Motor neuron (in vitro differentiated cells): ENCODE results near the gene CYP3A5. TPM values are rescaled to one million over a fixed set of nuclear protein-coding genes. Genes with fewer than 3 reads are reported as not detected.

Source experiments
- ATAC-seq, 8 experiments: fragments of 200-7000 bp; cut with Tn5 transposase; replicated peaks in 6 of 8; 2 replicates each; pipeline ENCODE4 v1.8.0; 2021; ENCODE audit warnings: mild to moderate bottlenecking in 8 of 8, moderate library complexity in 8 of 8
- H3K27ac ChIP-seq, 2 donors: fragments of 250-450 bp; sonication (Bioruptor Pico); 2 replicates each; pipeline ENCODE4 v1.9.0; 2021; ENCODE audit warnings: antibody characterized with exemption in 2 of 2, mild to moderate bottlenecking in 2 of 2, moderate library complexity in 1 of 2
- H3K4me1 ChIP-seq, 2 donors: fragments of 250-450 bp; sonication (Bioruptor Pico); replicated peaks in 1 of 2; 2 replicates each; pipeline ENCODE4 v1.6.1; 2021; ENCODE audit warnings: antibody characterized with exemption in 2 of 2, mild to moderate bottlenecking in 2 of 2, moderate library complexity in 1 of 2
- H3K4me3 ChIP-seq, 5 donors: fragments of 250-450 bp; sonication (Bioruptor Pico); 2 replicates each; pipeline ENCODE4 v1.9.0; 2021; ENCODE audit warnings: antibody characterized with exemption in 5 of 5, mild to moderate bottlenecking in 5 of 5, moderate library complexity in 4 of 5
- WGBS, 10 experiments: fragments of 450-650 bp; shearing (Covaris generic); methylation state at CpG; one replicate each; pipeline ENCODE4 v1.0.0; 2022; 5-methylcytosine and 5-hydroxymethylcytosine counted together
- in situ Hi-C, 9 experiments: fragments of 400-800 bp; cut with MboI; loops; one replicate each; pipeline ENCODE4 v1.15.0; 2021; ENCODE audit warnings: low sequenced_read_pairs in 9 of 9, low pct_unique_long_range_greater_than_20kb in 2 of 9; ENCODE audit not compliant: unreplicated experiment in 9 of 9
- total RNA-seq, 8 experiments: library from RNA; unstranded; fragments of 300-600 nt; gene quantifications; 2 replicates each; pipeline versions ENCODE4 v1.2.3 to v1.2.4, GENCODE V29; 2022

The CYP3A5 gene
- total RNA-seq, 8 experiments from 2014 or later: 2.4 to 20.2 (median 6.4) TPM

GRCh38 chr7:99626661-99627060 is 53.1 kb downstream of the CYP3A5 start:
- Histone ChIP-seq H3K4me1 (no peaks in the 10 kb centered on the region), H3K4me3 (no peak overlapping the region), H3K27ac (no peak overlapping the region)
- WGBS, 10 experiments: 17 to 100% (median 73%) methylated on average over 1 of the region's 1 CpG; no CpG with 5 or more reads in 4 of the 10 experiments
- in situ Hi-C loops: loop anchor here in 1 of 9 experiments (25.0 kb wide), 1 partner anchor 211 kb away; the partner anchor contains the start of gene CYP3A43
- ATAC-seq: no peak

DNA sequence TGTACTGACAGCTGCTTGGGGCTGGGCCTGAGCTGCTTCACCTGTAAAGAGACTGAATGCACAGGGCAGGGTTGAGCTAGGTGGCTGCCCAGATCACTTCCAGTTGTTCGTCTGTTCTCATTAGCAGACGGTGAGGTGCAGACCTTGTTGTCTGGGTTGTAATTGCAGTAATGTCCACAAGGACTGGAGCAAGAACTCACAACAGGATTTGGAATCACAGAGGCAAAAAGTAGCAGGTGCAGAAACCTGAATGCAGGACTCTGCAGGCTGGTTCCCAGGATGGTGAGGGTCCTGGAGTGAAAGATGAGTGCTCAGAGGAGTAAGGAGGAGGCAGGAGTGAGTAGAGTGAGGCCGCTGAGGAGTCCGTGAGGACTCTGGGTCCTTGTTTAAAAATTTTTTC is 53.8 kb downstream of the CYP3A5 start:
- Histone ChIP-seq H3K4me1 (no peaks in the 10 kb centered on the region), H3K27ac (no peak overlapping the region), H3K4me3 (no peak overlapping the region)
- ATAC-seq: no peak
- 72 to 100% (median 95%) methylated on average over 1 to 4 of the region's 4 CpGs; no CpG with 5 or more reads in 3 of the 10 experiments for WGBS, 10 experiments
- in situ Hi-C loops: loop anchor here in 1 of 9 experiments (25.0 kb wide), 1 partner anchor 211 kb away; the partner anchor contains the start of gene CYP3A43

DNA sequence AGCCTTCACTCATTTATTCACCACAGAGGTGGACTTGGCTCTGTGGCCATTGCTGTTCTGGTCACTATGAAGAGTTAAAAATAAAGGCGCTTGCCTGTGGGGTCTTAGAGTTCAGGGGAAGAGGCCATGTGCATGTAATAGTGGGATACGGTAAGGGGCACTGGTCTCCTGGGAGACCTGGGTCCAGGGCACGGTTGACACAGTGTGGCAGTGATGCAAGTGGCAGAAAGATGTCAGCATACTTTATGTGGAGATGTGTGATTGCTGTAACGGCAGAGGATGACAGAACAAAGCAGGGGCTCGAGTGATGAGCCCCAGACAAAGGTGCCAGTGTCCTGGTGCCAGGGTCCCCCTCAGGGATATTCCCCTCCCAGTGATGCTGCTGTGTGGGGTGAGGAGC is 54.5 kb downstream of the CYP3A5 start:
- Histone ChIP-seq H3K27ac (no peak overlapping the region), H3K4me3 (no peak overlapping the region), H3K4me1 (no peaks in the 10 kb centered on the region)
- WGBS, 10 experiments: 70 to 100% (median 100%) methylated on average over 1 to 3 of the region's 5 CpGs; no CpG with 5 or more reads in 6 of the 10 experiments
- ATAC-seq: no peak
- in situ Hi-C loops: loop anchor here in 1 of 9 experiments (25.0 kb wide), 1 partner anchor 212 kb away; the partner anchor contains the start of gene CYP3A43

- 80 to 100% (median 90%) methylated on average over 2 to 12 of the region's 16 CpGs; no CpG with 5 or more reads in 3 of the 10 experiments for WGBS, 10 experiments
- H3K4me3 ChIP-seq: no peak overlapping the region
- no peak overlapping the region for H3K27ac ChIP-seq
- no peak for ATAC-seq
- in situ Hi-C loops: no loop called here
- no peaks in the 10 kb centered on the region for H3K4me1 ChIP-seq
Observed at GRCh38 chr7:99624484-99624883, 55.3 kb downstream of the CYP3A5 start.

DNA sequence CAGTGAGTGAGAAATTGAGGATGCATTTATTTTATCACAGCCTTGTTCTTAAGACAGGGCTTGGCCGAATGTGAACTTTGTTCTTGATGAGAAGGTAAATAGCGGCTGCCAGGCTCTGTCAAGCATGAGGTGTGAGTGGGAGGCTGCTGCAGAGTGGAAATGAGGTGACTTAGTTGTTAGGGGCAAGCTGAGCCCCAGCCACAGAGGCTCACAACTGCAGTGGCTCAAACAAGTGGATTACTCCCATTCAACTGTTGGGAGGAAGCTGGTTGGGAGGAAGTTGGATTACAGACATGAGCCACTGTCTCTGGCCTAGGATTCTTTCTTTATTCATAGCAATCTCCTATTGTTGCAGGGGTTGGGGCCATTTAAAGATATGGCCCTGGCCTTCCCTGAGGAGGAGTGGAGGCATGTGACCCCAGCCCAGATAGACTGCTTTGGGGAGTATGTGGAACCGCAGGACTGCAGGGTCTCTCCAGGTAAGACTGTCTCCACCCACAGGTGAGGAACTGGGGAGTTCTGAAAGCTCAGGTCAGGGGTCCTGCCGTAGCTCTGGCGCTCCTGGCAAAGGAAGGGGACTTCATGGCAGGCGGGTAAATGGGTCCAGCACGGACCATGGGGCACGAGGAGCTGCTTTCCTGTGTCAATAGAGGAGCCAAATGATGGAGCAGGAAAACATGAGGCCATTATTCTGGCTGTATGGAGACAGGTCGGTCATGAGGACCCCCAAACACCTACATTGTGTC is 55.9 kb downstream of the CYP3A5 start:
- Histone ChIP-seq H3K4me3 (no peak overlapping the region), H3K27ac (no peak overlapping the region), H3K4me1 (no peaks in the 10 kb centered on the region)
- 78 to 95% (median 88%) methylated on average over 2 to 5 of the region's 9 CpGs; no CpG with 5 or more reads in 1 of the 10 experiments for WGBS, 10 experiments
- no peak for ATAC-seq
- in situ Hi-C loops: no loop called here

GRCh38 chr7:99623091-99623693 is 56.6 kb downstream of the CYP3A5 start:
- WGBS, 10 experiments: 67 to 100% (median 93%) methylated on average over 1 to 5 of the region's 7 CpGs; no CpG with 5 or more reads in 3 of the 10 experiments
- in situ Hi-C loops: no loop called here
- no peaks in the 10 kb centered on the region for H3K4me1 ChIP-seq
- no peak overlapping the region for H3K27ac ChIP-seq
- ATAC-seq: no peak
- no peak overlapping the region for H3K4me3 ChIP-seq

DNA sequence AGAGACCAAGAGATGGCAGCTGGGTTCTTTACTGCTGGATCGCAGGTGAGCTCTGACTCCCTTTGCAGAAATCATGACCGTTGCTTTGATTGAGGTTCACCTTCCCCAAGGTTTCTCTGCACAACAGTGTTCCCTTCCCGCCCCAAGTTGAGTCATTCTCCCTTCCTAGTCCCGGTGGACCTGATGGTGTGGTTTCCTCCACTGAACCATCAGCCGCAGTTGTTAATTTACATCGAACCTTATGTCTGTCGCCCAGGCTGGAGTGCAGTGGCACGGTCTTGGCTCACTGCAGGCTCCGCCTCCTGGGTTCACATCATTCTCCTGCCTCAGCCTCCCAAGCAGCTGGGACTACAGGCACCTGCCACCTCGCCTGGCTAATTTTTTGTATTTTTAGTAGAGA is 57.2 kb downstream of the CYP3A5 start:
- WGBS, 10 experiments: 83 to 100% (median 85%) methylated on average over 1 to 4 of the region's 10 CpGs; no CpG with 5 or more reads in 5 of the 10 experiments
- Histone ChIP-seq H3K4me3 (no peak overlapping the region), H3K4me1 (peaks cover 3 to 4% of the 10 kb centered on the region in 2 donors), H3K27ac (no peak overlapping the region)
- in situ Hi-C loops: no loop called here
- ATAC-seq: no peak

DNA sequence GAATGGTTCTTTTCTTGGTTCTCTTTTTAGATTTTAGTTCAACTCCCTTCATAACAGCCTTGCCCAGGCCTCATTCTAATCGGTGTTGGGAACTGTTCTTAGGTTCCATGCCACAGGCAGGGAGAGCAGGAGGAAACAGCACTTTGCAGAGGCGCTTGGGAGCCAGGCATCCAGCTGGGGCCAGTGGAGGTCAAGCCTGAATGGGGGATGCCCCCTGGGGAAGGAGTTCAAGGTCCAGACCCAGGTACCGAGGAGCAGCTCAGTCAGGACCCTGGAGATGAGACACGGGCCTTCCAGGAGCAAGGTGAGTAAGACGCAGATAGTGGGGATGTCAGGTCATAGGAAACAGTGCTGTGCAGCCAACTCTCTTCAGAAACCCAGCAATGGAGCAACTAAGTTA is 58.5 kb downstream of the CYP3A5 start:
- no peak for ATAC-seq
- WGBS, 10 experiments: 80 to 100% (median 100%) methylated on average over 1 to 4 of the region's 5 CpGs; no CpG with 5 or more reads in 4 of the 10 experiments
- Histone ChIP-seq H3K4me3 (no peak overlapping the region), H3K27ac (no peak overlapping the region), H3K4me1 (peaks cover 4 to 7% of the 10 kb centered on the region in 2 donors)
- in situ Hi-C loops: no loop called here

- peaks cover 4 to 10% of the 10 kb centered on the region in 2 donors for H3K4me1 ChIP-seq
- WGBS, 10 experiments: 97 to 100% (median 100%) methylated on average over 2 to 5 of the region's 18 CpGs; no CpG with 5 or more reads in 3 of the 10 experiments
- H3K27ac ChIP-seq: no peak overlapping the region
- in situ Hi-C loops: no loop called here
- H3K4me3 ChIP-seq: no peak overlapping the region
- ATAC-seq: no peak
Observed at GRCh38 chr7:99619571-99620130, 60.1 kb downstream of the CYP3A5 start.

DNA sequence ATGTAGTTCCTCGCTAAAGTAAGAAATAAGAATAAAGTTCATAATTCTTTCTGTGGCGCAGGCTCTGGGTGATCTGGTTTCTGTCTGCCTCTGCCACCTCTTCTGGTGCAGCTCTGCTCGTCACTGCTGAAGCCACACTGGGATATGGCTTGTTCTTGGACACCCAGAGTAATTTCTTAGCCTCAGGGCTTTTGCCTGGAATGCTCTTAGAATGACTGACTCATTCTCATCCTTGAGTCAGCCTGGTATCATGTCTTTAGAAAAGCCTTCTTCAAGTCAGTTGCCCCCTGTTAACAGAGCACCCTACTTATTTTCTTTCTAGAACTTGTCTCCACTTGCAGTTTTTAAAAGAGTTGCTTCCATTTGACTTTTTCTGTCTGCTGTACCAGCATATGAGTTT is 61.1 kb downstream of the CYP3A5 start:
- in situ Hi-C loops: no loop called here
- peak in 1 of 8 experiments; percentile 18 for ATAC-seq
- WGBS, 10 experiments: 50 to 100% (median 93%) methylated on average over 2 to 3 of the region's 3 CpGs; no CpG with 5 or more reads in 3 of the 10 experiments
- Histone ChIP-seq H3K27ac (no peak overlapping the region), H3K4me3 (no peak overlapping the region), H3K4me1 (peaks cover 4 to 10% of the 10 kb centered on the region in 2 donors)

DNA sequence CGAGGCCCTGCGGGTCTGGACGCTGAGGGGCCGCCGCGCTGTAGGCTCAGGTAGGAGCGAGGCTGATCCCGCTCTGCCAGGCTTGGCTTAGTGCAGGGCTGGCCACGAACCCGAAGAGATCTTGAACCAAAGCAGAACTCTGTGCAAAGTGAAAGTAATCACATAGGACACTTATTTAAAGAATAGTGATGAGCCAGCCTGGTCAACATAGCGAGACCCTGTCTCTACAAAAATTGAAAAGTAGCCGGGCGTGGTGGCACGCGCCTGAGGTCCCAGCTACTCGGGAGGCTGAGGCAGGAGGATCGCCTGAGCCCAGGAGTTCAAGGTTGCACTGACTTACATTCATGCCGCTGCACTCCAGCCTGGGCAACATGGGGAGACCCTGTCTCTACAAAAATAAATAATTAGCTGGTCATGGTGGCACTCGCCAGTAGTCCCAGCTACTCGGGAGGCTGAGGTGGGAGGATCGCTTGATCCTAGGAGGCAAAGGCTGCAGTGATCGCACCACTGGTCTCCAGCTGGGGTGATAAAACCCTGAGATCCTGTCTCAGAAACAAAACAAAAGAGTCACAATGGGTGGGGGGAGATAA is 62.5 kb downstream of the CYP3A5 start:
- whole genome bisulfite sequencing, 10 experiments: 14 to 67% (median 38%) methylated on average over 1 to 9 of the region's 22 CpGs; no CpG with 5 or more reads in 2 of the 10 experiments
- Histone ChIP-seq H3K4me3 (peak overlapping the region; percentile 74 to 100 (median 93)), H3K27ac (peak overlapping the region; percentile 89 to 95), H3K4me1 (peaks cover 4 to 10% of the 10 kb centered on the region in 2 donors)
- ATAC-seq: peak in 1 of 8 experiments; percentile 46
- in situ Hi-C loops: no loop called here

DNA sequence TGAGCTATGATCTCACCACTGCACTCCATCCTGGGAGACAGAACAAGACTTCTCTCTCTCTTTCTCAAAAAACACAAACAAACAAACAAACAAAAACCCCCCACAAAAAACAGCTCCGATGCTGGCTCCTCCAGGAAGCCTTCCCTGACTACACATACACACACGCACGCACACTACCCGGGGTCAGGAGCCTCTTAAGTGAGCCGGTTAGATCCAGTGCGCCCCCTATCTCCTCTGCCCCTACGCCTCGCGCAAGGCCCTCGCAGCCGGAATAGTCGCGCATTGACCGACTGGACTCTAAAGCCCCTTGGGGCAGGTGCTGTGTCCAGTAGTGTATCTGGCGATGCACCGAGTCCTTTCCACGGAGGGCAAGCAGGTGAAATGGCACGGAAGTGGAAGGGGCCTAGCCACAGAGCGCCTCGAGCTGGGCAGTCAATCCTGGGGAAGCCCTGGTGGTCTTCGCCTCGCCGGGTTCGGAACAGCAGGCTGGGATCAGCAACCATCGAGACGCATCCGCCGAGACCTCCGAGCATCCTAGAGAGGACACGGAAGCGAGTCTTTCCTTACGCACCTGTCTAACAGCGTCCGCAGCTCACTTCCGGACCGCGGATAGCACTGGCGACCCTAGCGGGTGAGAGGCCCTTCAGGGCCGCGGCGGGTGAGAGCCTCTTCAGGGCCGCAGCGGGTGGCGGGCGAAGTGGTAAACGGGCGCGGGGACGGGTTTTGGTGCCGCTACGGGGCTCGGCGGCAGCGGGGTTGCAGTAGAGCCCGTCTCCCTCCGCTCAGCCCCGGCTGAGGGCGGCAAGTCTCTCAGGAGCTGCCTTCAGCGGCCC is 63.2 kb downstream of the CYP3A5 start, which contains the start of gene ZSCAN25:
Gene ZSCAN25, plus strand, starts transcription at position 588 of the 833 bp plus-strand sequence. CDS start 2,661 bp downstream, outside the sequence.
- Histone ChIP-seq H3K27ac (peak within 1 kb of the TSS; percentile 89 to 95), H3K4me1 (peaks cover 4 to 10% of the 10 kb centered on the region in 2 donors), H3K4me3 (peak within 1 kb of the TSS; percentile 74 to 100 (median 93))
- peak; percentile 93 to 98 (median 96) for ATAC-seq
- in situ Hi-C loops: no loop called here
- 0 to 6% (median 0%) methylated on average over 1 to 25 of the region's 60 CpGs; no CpG with 5 or more reads in 4 of the 10 experiments for WGBS, 10 experiments
